SHP77 (cell line): ENCODE results near the gene GTF2IRD1.
A peak's percentile ranks its signal among the peaks of the same experiment; 100 is the strongest.
"Not testable (repeated sequence)": the region's sequence is repeated elsewhere in the genome, so short reads cannot be mapped to it uniquely, and the experiment has no call there.

Source experiments
- DNase-seq, 2 experiments: peaks; one replicate each; lab custom pipeline; 2025; lab: John Stamatoyannopoulos, UW

Gene GTF2IRD1

GRCh38 chr7:74467876-74468275 is 14.2 kb downstream of the GTF2IRD1 start:
- no peak for DNase-seq

- no peak for DNase-seq
These were observed 16.8 kb downstream of the GTF2IRD1 start for GRCh38 chr7:74470504-74470903.

- no peak for DNase-seq
These were observed 19.4 kb downstream of the GTF2IRD1 start for GRCh38 chr7:74473116-74473515.

- no peak for DNase-seq
These were observed 20.7 kb downstream of the GTF2IRD1 start for GRCh38 chr7:74474271-74474865.

- no peak for DNase-seq
These were observed 21.7 kb downstream of the GTF2IRD1 start for GRCh38 chr7:74475243-74475986.

GRCh38 chr7:74475987-74476350 is 22.3 kb downstream of the GTF2IRD1 start:
- no peak for DNase-seq

- DNase-seq = no peak
These were observed 22.9 kb downstream of the GTF2IRD1 start for GRCh38 chr7:74476626-74477025.

- no peak for DNase-seq
These were observed 25.0 kb downstream of the GTF2IRD1 start for GRCh38 chr7:74478671-74479065.

GRCh38 chr7:74479066-74479781 is 25.5 kb downstream of the GTF2IRD1 start:
- DNase-seq = no peak

GRCh38 chr7:74479961-74480829 is 26.5 kb downstream of the GTF2IRD1 start:
- DNase-seq = peak; percentile 62 to 71

- DNase-seq = no peak
These were observed 27.2 kb downstream of the GTF2IRD1 start for GRCh38 chr7:74480861-74481417.

- no peak for DNase-seq
These were observed 27.9 kb downstream of the GTF2IRD1 start for GRCh38 chr7:74481458-74482196.

GRCh38 chr7:74482197-74482467 is 28.4 kb downstream of the GTF2IRD1 start:
- no peak for DNase-seq

- DNase-seq = no peak
These were observed 29.1 kb downstream of the GTF2IRD1 start for GRCh38 chr7:74482629-74483401.

GRCh38 chr7:74483402-74484336 is 30.0 kb downstream of the GTF2IRD1 start:
- DNase-seq = no peak

GRCh38 chr7:74485611-74486010 is 31.9 kb downstream of the GTF2IRD1 start:
- DNase-seq = no peak

- DNase-seq = not testable (repeated sequence)
These were observed 34.9 kb downstream of the GTF2IRD1 start for GRCh38 chr7:74488518-74489030.

- no peak for DNase-seq
These were observed 36.6 kb downstream of the GTF2IRD1 start for GRCh38 chr7:74489997-74490945.
